D721Med (cell line): ENCODE results near the gene METTL16.
A peak's percentile ranks its signal among the peaks of the same experiment; 100 is the strongest.

Source experiments
- DNase-seq: peaks from one replicate; pipeline ENCODE4 v3.0.0; 2011; ENCODE audit warnings: low spot score; ENCODE audit not compliant: insufficient read length
- FAIRE-seq: peaks from 2 replicates; lab custom pipeline; 2011; peaks lifted over from hg19 to GRCh38; lab: Jason Lieb, UNC
- TF ChIP-seq, protein P1 (sequence below): IDR thresholded peaks from 2 replicates; pipeline ENCODE4 v1.5.1; 2012; ENCODE audit warnings: mild to moderate bottlenecking, control low read depth; ENCODE audit not compliant: insufficient read depth; ENCODE audit errors: missing control alignments

The METTL16 gene

DNA sequence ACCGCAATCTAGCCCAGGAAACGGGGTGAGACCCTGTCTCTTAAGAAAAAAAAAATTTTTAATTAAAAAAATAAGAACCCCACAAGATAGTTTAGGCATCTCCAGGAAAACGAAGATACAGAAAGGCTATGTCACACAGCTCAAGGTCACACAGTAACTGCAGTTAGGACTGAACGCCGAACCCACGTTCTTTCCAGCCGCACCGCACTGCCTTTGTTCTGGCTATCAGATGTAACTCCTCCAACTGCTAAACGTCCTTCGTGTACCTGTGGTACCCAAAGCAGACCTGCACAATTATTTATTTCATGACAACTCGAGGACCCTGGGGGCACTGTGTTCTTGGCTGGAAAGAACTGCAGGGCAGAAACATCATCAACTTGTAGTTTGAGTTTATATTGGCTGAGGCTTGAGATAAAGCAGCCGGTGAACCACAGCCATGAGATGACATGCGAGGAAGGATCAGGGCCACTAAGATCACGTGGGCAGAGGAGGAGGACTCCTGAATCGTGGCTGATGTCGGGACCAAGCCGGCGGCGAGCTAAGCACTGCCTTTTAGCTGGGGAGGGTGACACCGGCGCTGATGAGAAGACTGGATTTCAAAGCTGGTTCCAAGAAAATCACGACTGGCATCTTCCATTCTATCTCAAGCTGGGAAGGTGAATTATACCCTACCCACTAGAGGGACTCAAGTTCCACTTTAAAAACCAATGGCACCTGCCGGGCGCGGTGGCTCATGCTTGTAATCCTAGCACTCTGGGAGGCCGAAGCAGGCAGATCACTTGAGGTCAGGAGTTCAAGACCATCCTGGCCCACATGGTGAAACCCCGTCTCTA is 90.2 kb downstream of the METTL16 start:
- FAIRE-seq = no peak
- peak; percentile 57 for DNase-seq
- TF ChIP-seq, protein P1, sequence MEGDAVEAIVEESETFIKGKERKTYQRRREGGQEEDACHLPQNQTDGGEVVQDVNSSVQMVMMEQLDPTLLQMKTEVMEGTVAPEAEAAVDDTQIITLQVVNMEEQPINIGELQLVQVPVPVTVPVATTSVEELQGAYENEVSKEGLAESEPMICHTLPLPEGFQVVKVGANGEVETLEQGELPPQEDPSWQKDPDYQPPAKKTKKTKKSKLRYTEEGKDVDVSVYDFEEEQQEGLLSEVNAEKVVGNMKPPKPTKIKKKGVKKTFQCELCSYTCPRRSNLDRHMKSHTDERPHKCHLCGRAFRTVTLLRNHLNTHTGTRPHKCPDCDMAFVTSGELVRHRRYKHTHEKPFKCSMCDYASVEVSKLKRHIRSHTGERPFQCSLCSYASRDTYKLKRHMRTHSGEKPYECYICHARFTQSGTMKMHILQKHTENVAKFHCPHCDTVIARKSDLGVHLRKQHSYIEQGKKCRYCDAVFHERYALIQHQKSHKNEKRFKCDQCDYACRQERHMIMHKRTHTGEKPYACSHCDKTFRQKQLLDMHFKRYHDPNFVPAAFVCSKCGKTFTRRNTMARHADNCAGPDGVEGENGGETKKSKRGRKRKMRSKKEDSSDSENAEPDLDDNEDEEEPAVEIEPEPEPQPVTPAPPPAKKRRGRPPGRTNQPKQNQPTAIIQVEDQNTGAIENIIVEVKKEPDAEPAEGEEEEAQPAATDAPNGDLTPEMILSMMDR = peak; percentile 39

DNA sequence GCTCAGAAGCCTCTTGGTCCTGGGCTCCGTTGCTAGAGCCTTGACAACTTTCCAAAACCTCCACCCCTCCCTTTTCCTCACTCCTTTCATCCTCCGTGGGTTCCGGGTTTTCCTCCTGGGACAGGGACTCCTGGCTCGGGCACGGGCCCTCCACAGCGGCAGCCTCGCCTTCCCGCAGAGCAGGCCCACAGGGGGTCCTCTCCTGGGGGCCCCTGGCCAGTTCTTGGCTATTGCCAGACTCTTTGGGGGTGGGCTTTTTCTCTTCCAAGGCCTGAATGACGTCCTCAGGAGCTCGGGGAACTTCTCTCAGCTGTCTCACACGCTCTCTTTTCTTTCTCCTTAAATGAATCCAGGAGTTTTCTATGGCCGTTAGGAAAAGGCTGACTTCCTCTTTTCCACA is 91.5 kb downstream of the METTL16 start:
- DNase-seq (no peak), FAIRE-seq (no peak)
- TF ChIP-seq, protein P1 = no peak

DNA sequence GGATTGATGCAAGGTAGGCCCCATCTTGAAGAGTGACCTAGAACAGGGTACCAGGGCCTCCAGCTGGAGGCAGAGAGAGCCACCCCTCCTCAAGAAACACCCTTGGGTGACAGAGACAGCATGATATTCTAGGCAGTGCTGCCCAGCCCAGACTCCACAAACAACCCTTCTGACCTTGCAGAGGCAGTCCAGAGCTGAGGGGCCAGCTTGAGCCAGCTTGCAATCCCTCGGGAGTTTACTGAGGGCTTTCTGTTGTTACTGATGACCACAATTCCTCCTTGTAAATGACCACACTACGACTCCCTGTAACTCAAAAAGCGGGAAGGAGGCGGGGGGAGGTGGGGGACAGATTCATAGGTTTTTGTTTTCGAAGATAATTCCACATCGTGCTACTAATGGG is 92.2 kb downstream of the METTL16 start:
- no peak for DNase-seq
- no peak for FAIRE-seq
- TF ChIP-seq, protein P1 = no peak

DNA sequence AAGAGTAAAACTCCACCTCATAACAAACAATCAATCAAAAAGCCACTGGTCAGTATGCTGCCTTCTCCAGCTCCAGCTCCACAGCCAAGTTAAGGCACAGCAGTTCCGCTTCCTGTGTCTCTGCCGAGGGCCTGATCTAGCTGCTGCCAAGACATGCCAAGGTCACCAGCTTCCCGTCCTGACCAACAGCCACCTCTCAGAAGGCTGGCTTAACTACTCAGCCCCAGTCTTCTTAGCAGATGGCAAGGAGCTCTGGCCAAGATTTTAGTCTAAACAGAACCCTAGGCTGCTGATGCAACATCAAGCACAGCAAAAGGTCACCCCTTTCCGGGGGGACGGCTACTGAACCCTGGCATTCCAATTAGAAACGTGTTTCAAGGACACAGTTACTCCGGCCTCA is 93.1 kb downstream of the METTL16 start:
- no peak for DNase-seq
- no peak for FAIRE-seq

DNA sequence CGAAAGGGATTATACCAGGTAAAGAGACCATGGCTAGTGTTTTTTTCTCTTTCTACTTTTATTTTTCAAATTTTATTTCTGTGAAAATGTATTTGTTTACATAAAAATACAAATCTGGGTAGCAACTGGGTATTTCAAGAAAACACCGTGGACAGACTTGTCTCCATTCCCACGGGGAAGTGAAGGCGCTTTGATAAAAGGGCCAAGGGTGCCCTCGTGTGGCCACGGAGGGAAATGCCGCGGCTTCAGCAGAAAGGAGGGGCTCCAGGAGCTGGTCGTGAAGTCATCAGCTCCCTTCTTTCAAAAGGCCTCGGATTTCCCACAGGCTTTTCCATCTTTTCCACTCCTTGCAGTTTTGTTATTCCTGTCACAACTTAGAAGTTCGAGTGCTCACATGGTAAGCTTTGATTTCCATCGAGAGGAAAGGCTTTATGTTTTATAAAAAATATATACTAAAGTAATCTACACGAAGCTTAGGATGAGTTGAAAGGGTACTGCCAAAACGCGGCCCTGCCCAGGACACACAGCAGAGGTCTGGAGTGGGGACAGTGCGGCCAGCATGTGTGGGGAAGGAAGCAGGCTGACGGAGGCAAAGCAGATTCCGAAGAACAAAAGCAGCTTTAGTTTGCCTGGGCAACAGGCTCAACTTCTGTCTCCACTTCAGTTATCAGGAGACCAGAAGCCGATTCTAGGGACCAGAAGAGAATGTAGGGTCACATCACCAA is 95.5 kb downstream of the METTL16 start:
- peak; percentile 32 for FAIRE-seq
- TF ChIP-seq, protein P1 = peak; percentile 68
- DNase-seq = peak; percentile 81

More for the DNA sequence above, 93.1 kb downstream of the METTL16 start:
- TF ChIP-seq, protein P1 = no peak

DNA sequence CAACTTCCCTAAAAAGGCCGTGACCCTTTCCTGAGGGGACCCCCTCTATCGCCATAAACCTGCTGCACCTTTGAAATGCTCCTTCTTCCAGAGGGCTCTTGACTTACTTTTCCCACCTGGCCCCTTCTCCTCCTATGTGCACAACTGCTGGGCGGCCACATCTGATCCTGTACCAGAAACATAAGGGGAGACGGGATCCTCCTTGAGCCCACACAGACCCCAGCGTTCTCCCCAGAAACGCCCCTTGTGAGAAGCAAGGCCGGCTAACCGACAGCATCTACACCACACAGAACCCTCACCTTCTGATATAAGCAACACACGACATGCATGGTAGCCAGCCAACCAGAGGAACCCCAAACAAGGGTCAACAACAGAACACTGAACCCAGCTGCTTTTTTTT is 96.6 kb downstream of the METTL16 start:
- no peak for DNase-seq
- no peak for FAIRE-seq
- TF ChIP-seq, protein P1 = no peak

DNA sequence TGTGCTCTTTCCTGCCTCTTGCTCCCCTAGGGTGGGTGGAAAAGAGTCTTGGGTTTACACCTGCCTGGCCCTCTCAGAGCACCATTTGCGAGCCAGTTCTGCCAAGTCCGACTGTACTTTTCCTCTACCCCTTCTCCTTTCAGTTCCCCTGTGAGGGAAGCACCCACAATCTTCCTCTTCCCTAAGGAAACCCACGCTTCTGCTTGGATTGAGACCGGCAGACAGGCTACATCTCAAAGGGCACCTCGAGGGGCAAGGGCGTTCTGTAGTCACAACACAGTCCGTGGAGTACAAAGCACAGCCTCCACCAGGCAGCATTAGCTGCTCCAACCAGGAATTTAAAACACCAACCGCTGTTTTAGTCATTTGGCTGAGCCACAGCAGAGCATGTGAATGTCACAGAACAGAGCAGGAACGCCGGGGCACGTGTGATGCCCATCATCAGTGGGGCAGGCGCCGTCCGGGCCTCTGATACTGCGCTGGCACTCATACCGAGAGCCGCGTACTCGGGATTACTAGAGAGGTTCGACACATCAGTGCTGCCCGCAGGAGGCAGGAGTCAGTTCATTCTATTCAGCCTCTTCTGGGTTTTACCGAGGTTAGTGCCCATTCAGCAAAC is 97.1 kb downstream of the METTL16 start:
- FAIRE-seq (no peak), DNase-seq (no peak)
- TF ChIP-seq, protein P1 = no peak
